Ovary (tissue), 9 donors: ENCODE data around the gene ALAD. TPM values are rescaled to one million over a fixed set of nuclear protein-coding genes. Genes with fewer than 3 reads are reported as not detected.

Source experiments
- DNase-seq, 5 donors: peaks; one replicate each; pipeline ENCODE4 v3.0.0-alpha.2; 2019 to 2020
- H3K27ac ChIP-seq, 2 donors: fragments of 200-600 bp; one replicate each; pipeline versions ENCODE4 v1.5.1 to v1.8.0; 2019 to 2022
- H3K27me3 ChIP-seq: fragments of 200-600 bp; one replicate; pipeline ENCODE4 v1.8.0; 2022
- H3K36me3 ChIP-seq: fragments of 200-600 bp; sonication (generic); one replicate; pipeline ENCODE4 v1.5.1; 2019
- H3K4me1 ChIP-seq: one replicate; pipeline ENCODE4 v1.8.1; 2013; ENCODE audit warnings: mild to moderate bottlenecking, moderate library complexity; ENCODE audit not compliant: insufficient read depth
- H3K4me3 ChIP-seq: fragments of 200-600 bp; sonication (generic); one replicate; pipeline ENCODE4 v1.5.1; 2017
- H3K9me3 ChIP-seq, 2 donors: fragments of 200-600 bp in 1 of 2; sonication (generic) in 1 of 2; one replicate each; pipeline versions ENCODE4 v1.5.1 to v1.8.1; 2013 to 2019; ENCODE audit warnings: mild to moderate bottlenecking in 1 of 2, moderate library complexity in 1 of 2
- CTCF ChIP-seq, 3 donors: fragments of 450-650 bp in 2 of 3; fragments of 200-600 bp in 1 of 3; IDR thresholded peaks; one replicate each; pipeline versions ENCODE4 v1.5.1 to v1.8.0; 2016 to 2022; ENCODE audit warnings: antibody characterized with exemption in 3 of 3, mild to moderate bottlenecking in 1 of 3
- EP300 ChIP-seq: sonication (generic); formaldehyde crosslinking; IDR thresholded peaks from one replicate; pipeline ENCODE4 v1.6.1; 2017; ENCODE audit warnings: antibody characterized with exemption
- POLR2A ChIP-seq: fragments of 450-650 bp; IDR thresholded peaks from one replicate; pipeline ENCODE4 v1.6.1; 2017; ENCODE audit warnings: antibody characterized with exemption, mild to moderate bottlenecking, moderate library complexity
- WGBS, 3 donors: extraction: QIAGEN DNeasy Blood & Tissue Kit in 1 of 3; methylation state at CpG; one replicate each; pipeline versions ENCODE4 v1.1.5 to v1.1.7; 2013 to 2017; 5-methylcytosine and 5-hydroxymethylcytosine counted together
- intact Hi-C, 4 donors: fragments of 100-400 bp; cut with DNase I; formaldehyde crosslinking; loops; one replicate each; pipeline versions ENCODE4 v1.11.0 to v1.15.1; 2022 to 2023
- polyA plus RNA-seq, 2 donors: library from polyadenylated mRNA; stranded (reverse); fragments of 200-250 nt in 1 of 2; fragments of 350-450 nt in 1 of 2; fragmentation: Illumina TruSeq in 1 of 2; extraction: RNeasy Lipid Tissue Mini Kit (QIAGEN cat#74804) in 1 of 2; gene quantifications; one replicate each; pipeline ENCODE4 v1.2.3, GENCODE V29; 2013 to 2014
- total RNA-seq, 7 donors: library from RNA; depleted of rRNA in 2 of 7; stranded (reverse); fragments of >200 nt in 2 of 7; fragmentation: NEBNext Ultra II Directional in 3 of 7; extraction: Animal tissue kit (Norgen Biotek cat#: 25700) in 3 of 7; gene quantifications; one replicate each; pipeline versions ENCODE4 v1.1.0 to v1.2.4, GENCODE V29; 2016 to 2023
- donor health status: DM: no; HTN: no; CAD: no; lungs with moderate emphysema.
- donor health status: DM: no; HTN: no; CAD: no.
- donor health status: Bipolar disorder and iron deficiency.
- donor health status: DM: yes; HTN: yes; CAD: no.
- donor health status: DM: no; HTN: no; CAD: no.
- donor health status: DM: yes; HTN: yes; CAD: no.

Gene ALAD
- total and polyA plus RNA-seq, 9 donors = 14.3 to 59.3 (median 43.8) TPM

GRCh38 chr9:113340011-113340699 is 60.9 kb downstream of the ALAD start, which contains the start of gene WDR31:
TSS of gene WDR31 (minus strand) at chr9:113340275. CDS start at chr9:113332022, 8,253 bp downstream.
- no peaks in the 10 kb centered on the region for H3K9me3 ChIP-seq
- TF ChIP-seq POLR2A = peak; percentile 61
- TF ChIP-seq CTCF (IDR thresholded peaks at IDR 0.05) = peak in 1 of 3 donors; percentile 18
- no peak for TF ChIP-seq EP300
- peak; percentile 79 to 92 (median 83) for DNase-seq
- H3K27ac ChIP-seq = peak within 1 kb of the TSS; percentile 54 to 64
- no peaks in the 10 kb centered on the region for H3K27me3 ChIP-seq
- peaks cover 5% of the 10 kb centered on the region for H3K4me1 ChIP-seq
- H3K36me3 ChIP-seq = no peaks in the 10 kb centered on the region
- intact Hi-C loops = loop anchor here in 1 of 4 donors (5.0 kb wide), 1 partner anchor 37 kb away; the partner anchor contains the start of gene HDHD3
- WGBS, 3 donors = 0 to 1% (median 0%) methylated on average over 45 to 46 of the region's 46 CpGs
- peak within 1 kb of the TSS; percentile 82 for H3K4me3 ChIP-seq

GRCh38 chr9:113337714-113338113 is 63.4 kb downstream of the ALAD start:
- 93 to 98% (median 97%) methylated on average over 2 of the region's 2 CpGs for WGBS, 3 donors
- peaks cover 5% of the 10 kb centered on the region for H3K4me1 ChIP-seq
- no peaks in the 10 kb centered on the region for H3K27me3 ChIP-seq
- H3K4me3 ChIP-seq = no peak overlapping the region
- DNase-seq = no peak
- H3K27ac ChIP-seq = no peak overlapping the region
- no peaks in the 10 kb centered on the region for H3K36me3 ChIP-seq
- intact Hi-C loops = no loop called here
- H3K9me3 ChIP-seq = no peaks in the 10 kb centered on the region
- TF ChIP-seq POLR2A (no peak), CTCF (IDR thresholded peaks at IDR 0.05) (no peak), EP300 (no peak)

Other genes with a start within 250 kb of the ALAD start
- gene FKBP15, start 180.0 kb downstream of the ALAD start, total RNA-seq = 10 to 100 TPM; 11.9 to 32.9 (median 20.2) TPM
- 10 to 100 TPM; 10.9 to 29.0 TPM for gene FKBP15, start 180.0 kb downstream of the ALAD start, polyA plus RNA-seq
- gene SLC31A1, start 179.7 kb downstream of the ALAD start, total RNA-seq = 10 to 100 TPM in 5 of 7 donors, 1 to 10 TPM in 2; 6.6 to 18.7 (median 12.5) TPM
- gene SLC31A1, start 179.7 kb downstream of the ALAD start, polyA plus RNA-seq = 10 to 100 TPM in 1 of 2 donors, 1 to 10 TPM in 1; 5.3 to 24.1 TPM
- gene CDC26, start 125.7 kb downstream of the ALAD start, total RNA-seq = 10 to 100 TPM; 24.2 to 40.0 (median 27.5) TPM
- gene CDC26, start 125.7 kb downstream of the ALAD start, polyA plus RNA-seq = 10 to 100 TPM; 27.7 to 57.3 TPM
- 10 to 100 TPM; 12.5 to 30.8 (median 22.3) TPM for gene PRPF4, start 125.6 kb downstream of the ALAD start, total RNA-seq
- gene PRPF4, start 125.6 kb downstream of the ALAD start, polyA plus RNA-seq = 10 to 100 TPM; 13.9 to 28.9 TPM
- 1 to 10 TPM in 1 of 7 donors, under 1 TPM in 2, not detected in 4; 0.38 to 1.3 (median 0.57) TPM for gene RNF183, start 97.9 kb downstream of the ALAD start, total RNA-seq
- gene RNF183, start 97.9 kb downstream of the ALAD start, polyA plus RNA-seq = under 1 TPM in 1 of 2 donors, not detected in 1; 0.06 TPM
- gene WDR31, start 61.0 kb downstream of the ALAD start, total RNA-seq = 1 to 10 TPM; 1.7 to 5.3 (median 3.4) TPM
- gene WDR31, start 61.0 kb downstream of the ALAD start, polyA plus RNA-seq = 1 to 10 TPM; 1.9 to 4.6 TPM
- gene BSPRY, start 51.7 kb downstream of the ALAD start, total RNA-seq = 1 to 10 TPM in 1 of 7 donors, under 1 TPM in 5, not detected in 1; 0.10 to 6.9 (median 0.41) TPM
- under 1 TPM; 0.11 to 0.47 TPM for gene BSPRY, start 51.7 kb downstream of the ALAD start, polyA plus RNA-seq
- 10 to 100 TPM; 15.4 to 23.9 (median 21.1) TPM for gene HDHD3, start 24.3 kb downstream of the ALAD start, total RNA-seq
- 10 to 100 TPM in 1 of 2 donors, 1 to 10 TPM in 1; 8.9 to 24.9 TPM for gene HDHD3, start 24.3 kb downstream of the ALAD start, polyA plus RNA-seq
- 10 to 100 TPM; 12.3 to 27.5 (median 24.2) TPM for gene POLE3, start 9.4 kb upstream of the ALAD start, total RNA-seq
- gene POLE3, start 9.4 kb upstream of the ALAD start, polyA plus RNA-seq = 10 to 100 TPM; 28.2 to 53.6 TPM
- gene C9orf43, start 9.5 kb upstream of the ALAD start, total RNA-seq = under 1 TPM; 0.48 to 0.92 (median 0.84) TPM
- gene C9orf43, start 9.5 kb upstream of the ALAD start, polyA plus RNA-seq = 1 to 10 TPM in 1 of 2 donors, under 1 TPM in 1; 0.46 to 1.2 TPM
- 10 to 100 TPM in 6 of 7 donors, 1 to 10 TPM in 1; 6.1 to 49.3 (median 15.9) TPM for gene RGS3, start 62.4 kb upstream of the ALAD start, total RNA-seq
- gene RGS3, start 62.4 kb upstream of the ALAD start, polyA plus RNA-seq = 10 to 100 TPM; 15.0 to 15.4 TPM